Fibroblast of lung (primary cell): ENCODE results near the gene SDC1. TPM values are rescaled to one million over a fixed set of nuclear protein-coding genes. Genes with fewer than 3 reads are reported as not detected.
A peak's percentile ranks its signal among the peaks of the same experiment; 100 is the strongest.

Experiments
- DNase-seq, 2 donors: peaks; one replicate each; pipeline versions ENCODE4 v3.0.0 to v3.0.0-alpha.2; 2010; ENCODE audit warnings: low read depth in 2 of 2
- H2AFZ ChIP-seq: 2 replicates; pipeline ENCODE4 v1.5.1; 2012; ENCODE audit warnings: low read length, control low read depth, inconsistent platforms
- H3K27ac ChIP-seq: 2 replicates; pipeline ENCODE4 v1.5.1; 2011; ENCODE audit warnings: low read length, control low read depth; ENCODE audit not compliant: insufficient read depth
- H3K27me3 ChIP-seq: 2 replicates; pipeline ENCODE4 v1.5.1; 2011; ENCODE audit warnings: mild to moderate bottlenecking, low read length; ENCODE audit not compliant: control insufficient read depth, insufficient read depth
- H3K36me3 ChIP-seq: 2 replicates; pipeline ENCODE4 v1.5.1; 2011; ENCODE audit warnings: low read length; ENCODE audit not compliant: control insufficient read depth, insufficient read depth
- H3K4me1 ChIP-seq: 2 replicates; pipeline ENCODE4 v1.5.1; 2011; ENCODE audit warnings: low read length; ENCODE audit not compliant: control insufficient read depth, insufficient read depth; ENCODE audit errors: extremely low read depth
- H3K4me2 ChIP-seq: 2 replicates; pipeline ENCODE4 v1.5.1; 2011; ENCODE audit warnings: low read length, control low read depth; ENCODE audit not compliant: insufficient read depth; ENCODE audit errors: extremely low read depth
- H3K4me3 ChIP-seq, 4 experiments: fragments of 200-600 bp in 1 of 4; sonication (generic) in 1 of 4; replicated peaks in 1 of 4; 2 replicates each; pipeline ENCODE4 v1.5.1; 2011 to 2016; ENCODE audit warnings: low read length in 4 of 4, low read depth in 3 of 4, mild to moderate bottlenecking in 3 of 4, control low read depth in 2 of 4, inconsistent platforms in 1 of 4, mixed read lengths in 1 of 4; ENCODE audit not compliant: insufficient read depth in 1 of 4; ENCODE audit errors: control extremely low read depth in 1 of 4
- H3K79me2 ChIP-seq: 2 replicates; pipeline ENCODE4 v1.5.1; 2012; ENCODE audit warnings: mild to moderate bottlenecking, low read length, inconsistent platforms; ENCODE audit not compliant: control insufficient read depth, insufficient read depth
- H3K9ac ChIP-seq: 2 replicates; pipeline ENCODE4 v1.5.1; 2011; ENCODE audit warnings: mild to moderate bottlenecking, low read length, control low read depth; ENCODE audit not compliant: insufficient read depth
- H3K9me3 ChIP-seq: 2 replicates; pipeline ENCODE4 v1.5.1; 2012; ENCODE audit warnings: low read depth, low read length; ENCODE audit not compliant: control insufficient read depth, insufficient read depth
- H4K20me1 ChIP-seq: 2 replicates; pipeline ENCODE4 v1.5.1; 2011; ENCODE audit warnings: low read length; ENCODE audit not compliant: control insufficient read depth, insufficient read depth; ENCODE audit errors: extremely low read depth
- EZH2 ChIP-seq: IDR thresholded peaks from 2 replicates; pipeline ENCODE4 v1.5.1; 2012; ENCODE audit warnings: low read length, control low read depth, mild to moderate bottlenecking; ENCODE audit errors: missing control alignments
- polyA plus RNA-seq, 2 donors: library from polyadenylated mRNA; depleted of rRNA in 1 of 2; stranded (reverse) in 1 of 2; unstranded in 1 of 2; fragments of >200 nt; gene quantifications; 2 replicates each; pipeline ENCODE4 v1.2.1, GENCODE V29; 2011 to 2012; ENCODE audit warnings: missing spikeins in 1 of 2
- total RNA-seq: library from RNA; depleted of rRNA; stranded (reverse); fragments of >200 nt; gene quantifications from 2 replicates; pipeline ENCODE4 v1.2.1, GENCODE V29; 2014
- TF ChIP-seq, protein P1 (sequence below), 2 donors: IDR thresholded peaks in 1 of 2; conservative IDR thresholded peaks in 1 of 2; 1 replicate in 1 of 2; 2 replicates in 1 of 2; pipeline ENCODE4 v1.5.1; 2011 to 2012; ENCODE audit warnings: low read length in 2 of 2, control low read depth in 1 of 2, inconsistent platforms in 1 of 2, low read depth in 1 of 2, mild to moderate bottlenecking in 1 of 2

SDC1 gene
- total and polyA plus RNA-seq, 2 donors (not counting 1 experiment from before 2014, with no cell fraction given): 14.6 to 56.8 TPM

DNA sequence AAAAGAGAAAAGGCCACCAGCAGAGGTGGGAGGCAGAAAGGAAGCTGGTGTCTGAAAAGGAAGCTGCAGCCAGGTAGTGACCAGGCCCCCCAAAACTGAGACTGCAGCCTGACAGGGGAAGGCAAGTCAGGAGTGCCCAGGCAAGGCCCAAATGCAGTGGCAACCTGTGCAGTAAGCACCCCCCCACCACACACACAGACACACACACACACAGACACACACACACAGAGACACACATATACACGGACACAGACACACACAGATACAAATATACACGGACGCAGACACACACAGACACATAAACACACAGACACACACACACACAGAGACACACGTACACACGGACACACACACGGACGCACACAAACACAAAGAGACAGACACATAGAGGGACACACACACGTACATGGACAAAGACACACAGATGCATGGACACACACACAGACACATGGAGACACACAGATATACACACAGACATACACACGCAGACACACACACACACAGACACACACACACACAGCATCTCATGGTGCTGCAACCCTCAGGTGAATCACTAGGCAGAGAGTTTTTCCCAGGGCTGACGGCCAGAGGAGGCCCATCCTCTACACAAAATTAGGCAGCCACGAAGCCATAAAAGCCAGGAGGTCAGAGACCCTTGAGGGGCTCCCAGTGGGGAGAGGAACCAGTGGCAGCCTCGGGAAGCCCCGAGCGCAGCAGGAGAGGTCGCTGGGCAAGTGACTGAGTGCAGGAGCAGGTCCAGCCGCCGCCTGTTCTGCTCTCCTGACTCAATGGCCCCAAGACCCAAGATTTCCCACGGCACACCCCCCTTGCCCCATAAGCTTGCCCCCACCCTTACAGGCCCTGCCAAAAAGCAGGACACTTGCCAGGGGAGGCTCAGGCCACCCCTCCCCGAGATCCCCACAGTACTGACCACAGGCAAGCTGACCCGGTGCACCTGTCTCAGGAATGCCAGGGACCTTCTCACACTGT is 6.3 kb downstream of the SDC1 start:
- no peak overlapping the region for H3K4me2 ChIP-seq
- no peak overlapping the region for H2AFZ ChIP-seq
- H3K79me2 ChIP-seq: no peaks in the 10 kb centered on the region
- H3K9ac ChIP-seq: no peak overlapping the region
- H3K27ac ChIP-seq: no peak overlapping the region
- H3K27me3 ChIP-seq: no peaks in the 10 kb centered on the region
- H3K9me3 ChIP-seq: no peaks in the 10 kb centered on the region
- DNase-seq: no peak
- no peak overlapping the region for H3K4me3 ChIP-seq
- TF ChIP-seq EZH2: no peak
- TF ChIP-seq, protein P1, sequence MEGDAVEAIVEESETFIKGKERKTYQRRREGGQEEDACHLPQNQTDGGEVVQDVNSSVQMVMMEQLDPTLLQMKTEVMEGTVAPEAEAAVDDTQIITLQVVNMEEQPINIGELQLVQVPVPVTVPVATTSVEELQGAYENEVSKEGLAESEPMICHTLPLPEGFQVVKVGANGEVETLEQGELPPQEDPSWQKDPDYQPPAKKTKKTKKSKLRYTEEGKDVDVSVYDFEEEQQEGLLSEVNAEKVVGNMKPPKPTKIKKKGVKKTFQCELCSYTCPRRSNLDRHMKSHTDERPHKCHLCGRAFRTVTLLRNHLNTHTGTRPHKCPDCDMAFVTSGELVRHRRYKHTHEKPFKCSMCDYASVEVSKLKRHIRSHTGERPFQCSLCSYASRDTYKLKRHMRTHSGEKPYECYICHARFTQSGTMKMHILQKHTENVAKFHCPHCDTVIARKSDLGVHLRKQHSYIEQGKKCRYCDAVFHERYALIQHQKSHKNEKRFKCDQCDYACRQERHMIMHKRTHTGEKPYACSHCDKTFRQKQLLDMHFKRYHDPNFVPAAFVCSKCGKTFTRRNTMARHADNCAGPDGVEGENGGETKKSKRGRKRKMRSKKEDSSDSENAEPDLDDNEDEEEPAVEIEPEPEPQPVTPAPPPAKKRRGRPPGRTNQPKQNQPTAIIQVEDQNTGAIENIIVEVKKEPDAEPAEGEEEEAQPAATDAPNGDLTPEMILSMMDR (conservative IDR thresholded peaks at IDR 0.05 in 1 of 2, IDR thresholded peaks at IDR 0.05 in 1 of 2; ENCODE audit: low read depth in 1 of 2, low read length in 2 of 2): no peak
- H3K4me1 ChIP-seq: peaks cover 19% of the 10 kb centered on the region
- H3K36me3 ChIP-seq: no peaks in the 10 kb centered on the region
- H4K20me1 ChIP-seq: no peaks in the 10 kb centered on the region

GRCh38 chr2:20217041-20217970 is 7.6 kb downstream of the SDC1 start:
- Histone ChIP-seq H3K79me2 (no peaks in the 10 kb centered on the region), H3K4me2 (no peak overlapping the region), H4K20me1 (no peaks in the 10 kb centered on the region)

More at GRCh38 chr2:20217041-20217970, 7.6 kb downstream of the SDC1 start:
- Histone ChIP-seq H2AFZ (no peak overlapping the region), H3K27me3 (no peaks in the 10 kb centered on the region), H3K4me3 (no peak overlapping the region), H3K9ac (no peak overlapping the region), H3K27ac (no peak overlapping the region), H3K36me3 (no peaks in the 10 kb centered on the region), H3K9me3 (no peaks in the 10 kb centered on the region), H3K4me1 (peaks cover 16% of the 10 kb centered on the region)
- DNase-seq: peak in 1 of 2 donors; percentile 47
- TF ChIP-seq, protein P1 (conservative IDR thresholded peaks at IDR 0.05 in 1 of 2, IDR thresholded peaks at IDR 0.05 in 1 of 2; ENCODE audit: low read depth in 1 of 2, low read length in 2 of 2): no peak
